HG02623 (cell line): ENCODE data around the gene FSIP1.

ENCODE experiments used
- ATAC-seq: cut with Tn5 transposase; IDR thresholded peaks from one replicate; pipeline ENCODE4 v1.9.1; 2021; ENCODE audit warnings: moderate library complexity; ENCODE audit not compliant: unreplicated experiment

Gene FSIP1

GRCh38 chr15:39597751-39598185 lies 184.9 kb downstream of the FSIP1 start:
- no peak for ATAC-seq

- no peak for ATAC-seq
Observed at GRCh38 chr15:39597336-39597735, 185.3 kb downstream of the FSIP1 start.

- no peak for ATAC-seq
Observed at GRCh38 chr15:39596358-39597051, 186.1 kb downstream of the FSIP1 start.

GRCh38 chr15:39595338-39596221 lies 187.1 kb downstream of the FSIP1 start:
- ATAC-seq = no peak

- no peak for ATAC-seq
Observed at GRCh38 chr15:39594446-39595337, 187.9 kb downstream of the FSIP1 start.

GRCh38 chr15:39593656-39594445 lies 188.8 kb downstream of the FSIP1 start:
- ATAC-seq = no peak

- ATAC-seq = no peak
Observed at GRCh38 chr15:39593071-39593655, 189.5 kb downstream of the FSIP1 start.

GRCh38 chr15:39592500-39592899 lies 190.1 kb downstream of the FSIP1 start:
- ATAC-seq = no peak

GRCh38 chr15:39591896-39592315 lies 190.7 kb downstream of the FSIP1 start:
- ATAC-seq = no peak

- ATAC-seq = no peak
Observed at GRCh38 chr15:39591141-39591895, 191.3 kb downstream of the FSIP1 start.

GRCh38 chr15:39589815-39590644 lies 192.6 kb downstream of the FSIP1 start:
- no peak for ATAC-seq

GRCh38 chr15:39589193-39589814 lies 193.3 kb downstream of the FSIP1 start:
- ATAC-seq = no peak

- no peak for ATAC-seq
Observed at GRCh38 chr15:39588531-39589192, 194.0 kb downstream of the FSIP1 start.

GRCh38 chr15:39587731-39588530 lies 194.7 kb downstream of the FSIP1 start:
- no peak for ATAC-seq

GRCh38 chr15:39587096-39587721 lies 195.4 kb downstream of the FSIP1 start:
- ATAC-seq = no peak
